Camera-type eye (tissue), 1 donor: ENCODE results near the gene COQ8B. TPM values are rescaled to one million over a fixed set of nuclear protein-coding genes. Genes with fewer than 3 reads are reported as not detected.

Source experiments
- total RNA-seq: library from RNA; depleted of rRNA; stranded (reverse); fragments of >200 nt; gene quantifications from one replicate; pipeline ENCODE4 v1.2.3, GENCODE V29; 2014

Gene COQ8B
- 37.9 TPM for total RNA-seq

GRCh38 chr19:40716482-40717324 is at the start of gene COQ8B, which contains the start of gene ITPKC:
COQ8B (minus strand) TSS chr19:40716886; CDS start chr19:40714632, 2,254 bp downstream.
ITPKC (plus strand) TSS chr19:40717112; CDS start chr19:40717136, 24 bp downstream.

GRCh38 chr19:40750874-40751537 is 34.3 kb upstream of the COQ8B start, which contains the start of gene SNRPA:
SNRPA (plus strand) TSS chr19:40751203; CDS start chr19:40751409, 206 bp downstream.

DNA sequence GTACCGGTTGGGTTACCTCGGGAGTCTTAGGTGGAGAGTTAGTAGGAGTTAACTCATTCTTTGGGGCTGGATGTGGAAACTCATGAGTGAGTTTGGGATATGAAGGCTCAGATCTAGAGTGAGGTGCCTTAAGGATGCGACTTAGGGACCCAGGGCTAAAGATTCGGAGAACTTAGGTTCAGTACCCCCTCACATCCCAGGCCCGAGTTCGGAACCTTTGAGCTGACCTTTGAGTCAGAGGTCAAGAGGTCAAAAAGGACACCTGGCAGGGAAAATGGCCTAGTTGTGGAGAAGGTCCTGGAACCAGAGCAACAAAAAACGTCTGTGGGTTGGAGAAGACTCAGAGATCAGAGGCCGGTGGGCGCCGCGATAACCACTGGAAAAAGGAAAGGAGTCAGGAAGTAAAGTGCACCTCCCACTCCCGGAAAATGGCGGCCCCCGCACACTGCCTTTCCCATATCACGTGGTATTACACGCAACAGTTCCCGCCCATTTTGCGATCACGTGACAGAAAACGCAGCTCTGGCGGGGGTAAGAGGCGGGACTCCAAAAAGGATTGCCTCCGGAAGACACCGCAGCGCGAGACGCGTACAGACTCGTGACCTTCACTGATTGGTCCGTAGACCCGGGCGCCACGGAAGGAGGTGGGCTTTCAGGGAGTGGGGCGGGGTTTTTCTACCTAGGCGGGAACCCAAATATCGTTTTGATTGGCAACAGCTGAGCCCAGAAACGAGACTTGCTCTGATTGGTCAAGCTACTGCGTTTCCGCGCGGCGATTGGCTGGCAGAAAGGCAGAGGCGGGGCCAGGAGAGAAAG is 33.6 kb upstream of the COQ8B start, which contains the start of gene ACTMAP:
ACTMAP (minus strand) TSS at position 420 of the 816 bp plus-strand sequence. CDS start 674 bp downstream, outside the sequence.

DNA sequence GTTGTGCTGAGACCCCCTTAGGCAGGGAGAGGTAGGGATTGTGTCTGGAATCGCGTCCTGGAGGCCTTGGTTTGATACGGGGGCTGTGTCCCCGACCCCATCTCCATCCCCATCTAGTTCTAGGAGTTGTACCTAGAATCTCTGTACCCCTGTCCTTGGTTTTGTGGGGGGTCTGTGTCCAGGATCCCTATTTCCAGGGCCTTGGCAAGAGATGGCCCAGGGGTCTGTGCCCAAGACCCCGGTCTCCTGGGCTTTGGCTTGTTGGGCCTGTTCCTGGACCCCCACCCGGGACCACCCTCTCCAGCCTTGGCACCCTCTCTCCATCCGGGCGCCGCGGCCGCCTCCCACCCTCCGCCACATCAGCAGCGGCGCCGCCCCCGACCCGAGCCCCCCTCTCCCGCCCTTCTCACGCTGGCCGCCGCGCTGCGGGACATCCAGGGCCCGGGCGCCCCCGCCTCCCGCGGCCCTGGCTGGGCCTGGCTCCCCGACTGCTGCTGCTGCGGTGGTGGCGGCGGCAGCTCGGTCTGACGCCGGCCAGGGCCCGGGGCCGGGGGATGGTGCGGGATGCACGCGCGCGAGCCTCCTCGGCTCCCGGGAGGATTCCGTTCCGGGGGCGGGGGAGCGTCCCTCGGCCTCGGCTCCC is 26.5 kb downstream of the COQ8B start, which contains the start of gene NUMBL:
NUMBL (minus strand) TSS at position 602 of the 643 bp plus-strand sequence; CDS start at position 434, 168 bp downstream.

Other genes starting within 250 kb of the COQ8B start
- 14.8 TPM for gene SPTBN4, start 249.9 kb downstream of the COQ8B start, total RNA-seq
- gene SHKBP1, start 140.0 kb downstream of the COQ8B start, total RNA-seq, result 11.7 TPM
- 220 TPM for gene LTBP4, start 115.5 kb downstream of the COQ8B start, total RNA-seq
- 85.6 TPM for gene NUMBL, start 26.2 kb downstream of the COQ8B start, total RNA-seq
- gene ITPKC, start 226 bp upstream of the COQ8B start, total RNA-seq, result 19.2 TPM
- gene ACTMAP, start 33.6 kb upstream of the COQ8B start, total RNA-seq, result 2.6 TPM
- gene SNRPA, start 34.3 kb upstream of the COQ8B start, total RNA-seq, result 25.6 TPM
- 3.4 TPM for gene MIA, start 58.6 kb upstream of the COQ8B start, total RNA-seq
- 14.8 TPM for gene RAB4B, start 61.4 kb upstream of the COQ8B start, total RNA-seq
- 53.7 TPM for gene EGLN2, start 82.3 kb upstream of the COQ8B start, total RNA-seq
- not detected for gene CYP2A6, start 133.6 kb upstream of the COQ8B start, total RNA-seq
- gene CYP2A7, start 165.3 kb upstream of the COQ8B start, total RNA-seq, result not detected